ENCODE results near the gene DGCR6.

DNA sequence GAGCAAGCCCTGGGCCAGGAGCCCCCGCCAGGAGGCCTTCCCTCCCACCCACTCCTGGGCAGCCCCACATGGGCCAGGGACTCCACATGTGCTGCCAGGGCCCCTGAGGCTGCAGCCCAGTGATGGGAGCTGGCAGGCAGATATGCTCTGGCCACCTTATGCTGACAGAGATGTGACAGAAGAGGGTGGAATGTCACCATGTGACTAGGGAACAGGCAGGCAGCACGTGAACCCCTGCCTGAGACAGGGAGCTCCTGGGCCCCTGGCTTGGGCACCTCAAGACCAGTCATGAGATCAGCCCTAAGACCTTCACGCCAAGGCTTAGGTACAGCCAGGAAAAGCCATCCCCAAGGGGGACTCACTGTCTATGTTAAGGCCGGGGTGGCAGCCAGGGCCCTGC is 20.9 kb downstream of the DGCR6 start:
- no peak for TF ChIP-seq POLR2A (IDR thresholded peaks at IDR 0.05; ENCODE audit: extremely low read depth, insufficient read length)
- TF ChIP-seq, protein P1, sequence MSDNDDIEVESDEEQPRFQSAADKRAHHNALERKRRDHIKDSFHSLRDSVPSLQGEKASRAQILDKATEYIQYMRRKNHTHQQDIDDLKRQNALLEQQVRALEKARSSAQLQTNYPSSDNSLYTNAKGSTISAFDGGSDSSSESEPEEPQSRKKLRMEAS (IDR thresholded peaks at IDR 0.05; ENCODE audit: low read depth, low read length), result no peak
- TF ChIP-seq, protein P2, sequence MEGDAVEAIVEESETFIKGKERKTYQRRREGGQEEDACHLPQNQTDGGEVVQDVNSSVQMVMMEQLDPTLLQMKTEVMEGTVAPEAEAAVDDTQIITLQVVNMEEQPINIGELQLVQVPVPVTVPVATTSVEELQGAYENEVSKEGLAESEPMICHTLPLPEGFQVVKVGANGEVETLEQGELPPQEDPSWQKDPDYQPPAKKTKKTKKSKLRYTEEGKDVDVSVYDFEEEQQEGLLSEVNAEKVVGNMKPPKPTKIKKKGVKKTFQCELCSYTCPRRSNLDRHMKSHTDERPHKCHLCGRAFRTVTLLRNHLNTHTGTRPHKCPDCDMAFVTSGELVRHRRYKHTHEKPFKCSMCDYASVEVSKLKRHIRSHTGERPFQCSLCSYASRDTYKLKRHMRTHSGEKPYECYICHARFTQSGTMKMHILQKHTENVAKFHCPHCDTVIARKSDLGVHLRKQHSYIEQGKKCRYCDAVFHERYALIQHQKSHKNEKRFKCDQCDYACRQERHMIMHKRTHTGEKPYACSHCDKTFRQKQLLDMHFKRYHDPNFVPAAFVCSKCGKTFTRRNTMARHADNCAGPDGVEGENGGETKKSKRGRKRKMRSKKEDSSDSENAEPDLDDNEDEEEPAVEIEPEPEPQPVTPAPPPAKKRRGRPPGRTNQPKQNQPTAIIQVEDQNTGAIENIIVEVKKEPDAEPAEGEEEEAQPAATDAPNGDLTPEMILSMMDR (IDR thresholded peaks at IDR 0.05; ENCODE audit: low read depth, low read length), result no peak
- no peak for TF ChIP-seq MYC (IDR thresholded peaks at IDR 0.05; ENCODE audit: low read depth, low read length)
